Natural killer cell (primary cell): ENCODE measurements around the gene PTPMT1. TPM values are rescaled to one million over a fixed set of nuclear protein-coding genes. Genes with fewer than 3 reads are reported as not detected.

Source experiments
- ATAC-seq, 3 donors: fragments of 150-1000 bp in 2 of 3; fragments of 200-7000 bp in 1 of 3; cut with Tn5 transposase; 1 replicate in 1 of 3; 2 replicates in 2 of 3; pipeline ENCODE4 v1.10.0; 2021; ENCODE audit warnings: mild to moderate bottlenecking in 2 of 3, moderate library complexity in 2 of 3
- DNase-seq, 2 donors: peaks; one replicate each; pipeline versions ENCODE4 v3.0.0 to v3.0.0-alpha.2; 2013 to 2021; ENCODE audit warnings: mixed read lengths in 1 of 2
- H3K27ac ChIP-seq: one replicate; pipeline ENCODE4 v1.5.1; 2013; ENCODE audit warnings: mild to moderate bottlenecking, low read length
- H3K27me3 ChIP-seq: one replicate; pipeline ENCODE4 v1.6.1; 2013; ENCODE audit warnings: low read length; ENCODE audit not compliant: control insufficient read depth, insufficient read depth
- H3K36me3 ChIP-seq: one replicate; pipeline ENCODE4 v1.6.1; 2013; ENCODE audit warnings: low read length; ENCODE audit not compliant: control insufficient read depth, insufficient read depth
- H3K4me1 ChIP-seq: one replicate; pipeline ENCODE4 v1.6.1; 2013; ENCODE audit warnings: low read length; ENCODE audit not compliant: control insufficient read depth, insufficient read depth
- H3K4me3 ChIP-seq: one replicate; pipeline ENCODE4 v1.5.1; 2013; ENCODE audit warnings: low read length
- H3K9me3 ChIP-seq: one replicate; pipeline ENCODE4 v1.6.1; 2013; ENCODE audit warnings: low read length; ENCODE audit not compliant: control insufficient read depth, insufficient read depth
- H3K27ac Mint-ChIP-seq, 2 donors: one replicate each; pipeline ENCODE4 v1.8.0; 2022; ENCODE audit warnings: mild to moderate bottlenecking in 2 of 2, mixed read lengths in 2 of 2, moderate library complexity in 1 of 2
- H3K27me3 Mint-ChIP-seq, 2 donors: one replicate each; pipeline ENCODE4 v1.8.0; 2022; ENCODE audit warnings: low read depth in 2 of 2, mixed read lengths in 2 of 2
- H3K36me3 Mint-ChIP-seq: one replicate; pipeline ENCODE4 v1.8.0; 2022; ENCODE audit warnings: mixed read lengths
- H3K4me1 Mint-ChIP-seq, 2 donors: one replicate each; pipeline ENCODE4 v1.8.0; 2022; ENCODE audit warnings: mixed read lengths in 2 of 2
- H3K4me3 Mint-ChIP-seq: one replicate; pipeline ENCODE4 v1.8.0; 2022; ENCODE audit warnings: mild to moderate bottlenecking, moderate library complexity, mixed read lengths
- H3K9me3 Mint-ChIP-seq, 2 donors: one replicate each; pipeline ENCODE4 v1.8.0; 2022; ENCODE audit warnings: mixed read lengths in 2 of 2
- CTCF ChIP-seq: fragments of 200-600 bp; IDR thresholded peaks from one replicate; pipeline ENCODE4 v1.8.0; 2022; ENCODE audit warnings: antibody characterized with exemption
- WGBS: methylation state at CpG from one replicate; pipeline ENCODE4 v1.1.7; 2013; ENCODE audit warnings: missing lambda C conversion rate; ENCODE audit not compliant: insufficient coverage; 5-methylcytosine and 5-hydroxymethylcytosine counted together
- intact Hi-C: fragments of 100-400 bp; cut with micrococcal nuclease; formaldehyde crosslinking; loops from one replicate; pipeline ENCODE4 v1.14.2; 2022
- total RNA-seq, 4 donors: library from RNA; stranded (reverse); fragments of 120-200 nt in 1 of 4; gene quantifications; one replicate each; pipeline versions ENCODE4 v1.2.3 to v1.2.4, GENCODE V29; 2013 to 2022

The PTPMT1 gene
- total RNA-seq, 3 donors from 2014 or later (not counting 1 experiment from before 2014, with no cell fraction given) = 19.4 to 28.6 (median 20.4) TPM

GRCh38 chr11:47536915-47537314 lies 28.5 kb upstream of the PTPMT1 start:
- Histone ChIP-seq H3K27me3 (no peaks in the 10 kb centered on the region), H3K9me3 (no peaks in the 10 kb centered on the region), H3K36me3 (peaks cover 2% of the 10 kb centered on the region), H3K27ac (no peak overlapping the region), H3K4me3 (no peak overlapping the region), H3K4me1 (peaks cover 34% of the 10 kb centered on the region)
- ATAC-seq (no peak), DNase-seq (no peak)
- peaks cover 43 to 59% of the 10 kb centered on the region in 2 donors for H3K4me1 Mint-ChIP-seq
- H3K9me3 Mint-ChIP-seq = no peaks in the 10 kb centered on the region
- no peak overlapping the region for H3K4me3 Mint-ChIP-seq
- WGBS = 100% methylated on average over 1 of the region's 3 CpGs
- no peaks in the 10 kb centered on the region for H3K27me3 Mint-ChIP-seq
- no peak for TF ChIP-seq CTCF
- no peak overlapping the region for H3K27ac Mint-ChIP-seq
- intact Hi-C loops = no loop called here
- H3K36me3 Mint-ChIP-seq = no peaks in the 10 kb centered on the region

GRCh38 chr11:47538741-47539565 lies 26.4 kb upstream of the PTPMT1 start:
- intact Hi-C loops = no loop called here

GRCh38 chr11:47539681-47540039 lies 25.7 kb upstream of the PTPMT1 start:
- Histone ChIP-seq H3K4me3 (no peak overlapping the region), H3K36me3 (peaks cover 2% of the 10 kb centered on the region), H3K9me3 (no peaks in the 10 kb centered on the region), H3K4me1 (peaks cover 41% of the 10 kb centered on the region), H3K27me3 (no peaks in the 10 kb centered on the region), H3K27ac (no peak overlapping the region)
- no peak for TF ChIP-seq CTCF
- peak overlapping the region; percentile 83 to 85 for H3K27ac Mint-ChIP-seq
- H3K4me3 Mint-ChIP-seq = peak overlapping the region; percentile 55
- 76% methylated on average over 2 of the region's 2 CpGs for WGBS
- no peaks in the 10 kb centered on the region for H3K9me3 Mint-ChIP-seq
- ATAC-seq (no peak), DNase-seq (no peak)
- H3K36me3 Mint-ChIP-seq = no peaks in the 10 kb centered on the region
- H3K4me1 Mint-ChIP-seq = peaks cover 44 to 57% of the 10 kb centered on the region in 2 donors
- intact Hi-C loops = no loop called here
- H3K27me3 Mint-ChIP-seq = no peaks in the 10 kb centered on the region

More at GRCh38 chr11:47538741-47539565, 26.4 kb upstream of the PTPMT1 start:
- Mint-ChIP-seq H3K27me3 (no peaks in the 10 kb centered on the region), H3K4me1 (peaks cover 37 to 50% of the 10 kb centered on the region in 2 donors), H3K36me3 (no peaks in the 10 kb centered on the region), H3K27ac (peak overlapping the region; percentile 83 to 85), H3K9me3 (no peaks in the 10 kb centered on the region), H3K4me3 (no peak overlapping the region)
- ATAC-seq (no peak), DNase-seq (no peak)
- Histone ChIP-seq H3K27ac (no peak overlapping the region), H3K36me3 (peaks cover 2% of the 10 kb centered on the region), H3K9me3 (no peaks in the 10 kb centered on the region), H3K4me1 (peaks cover 45% of the 10 kb centered on the region), H3K27me3 (no peaks in the 10 kb centered on the region), H3K4me3 (no peak overlapping the region)
- no peak for TF ChIP-seq CTCF
- 82% methylated on average over 10 of the region's 10 CpGs for WGBS
